ENCODE results near the gene KIF2C. TPM values are rescaled to one million over a fixed set of nuclear protein-coding genes. Genes with fewer than 3 reads are reported as not detected.
A peak's percentile ranks its signal among the peaks of the same experiment; 100 is the strongest.
"Not testable (repeated sequence)": the region's sequence is repeated elsewhere in the genome, so short reads cannot be mapped to it uniquely, and the experiment has no call there.

Gene KIF2C
- total RNA-seq, 1 experiment from 2014 or later, result 49.8 TPM

GRCh38 chr1:44790968-44791801 is 51.5 kb downstream of the KIF2C start:
- no peak for DNase-seq (ENCODE audit: extremely low read depth, low read depth)

GRCh38 chr1:44792736-44793502 is 53.3 kb downstream of the KIF2C start:
- no peak for DNase-seq (ENCODE audit: extremely low read depth, low read depth)

- not testable (repeated sequence) for DNase-seq (ENCODE audit: extremely low read depth, low read depth)
Measured at GRCh38 chr1:44797886-44798285, 58.2 kb downstream of the KIF2C start.

- DNase-seq (ENCODE audit: extremely low read depth, low read depth), result no peak
Measured at GRCh38 chr1:44798481-44799365, 59.1 kb downstream of the KIF2C start.

GRCh38 chr1:44799770-44800584 is 60.3 kb downstream of the KIF2C start, which contains the start of gene PLK3:
PLK3 (plus strand) TSS chr1:44800377; CDS start chr1:44800464, 87 bp downstream.
- peak; percentile 93 for DNase-seq (ENCODE audit: extremely low read depth, low read depth)

- no peak for DNase-seq (ENCODE audit: extremely low read depth, low read depth)
Measured at GRCh38 chr1:44801491-44802305, 62.1 kb downstream of the KIF2C start.

- DNase-seq (ENCODE audit: extremely low read depth, low read depth), result no peak
Measured at GRCh38 chr1:44802306-44803061, 62.8 kb downstream of the KIF2C start.

GRCh38 chr1:44803062-44803311 is 63.4 kb downstream of the KIF2C start:
- no peak for DNase-seq (ENCODE audit: extremely low read depth, low read depth)

GRCh38 chr1:44803312-44804095 is 63.9 kb downstream of the KIF2C start:
- DNase-seq (ENCODE audit: extremely low read depth, low read depth), result no peak

GRCh38 chr1:44805311-44806024 is 65.8 kb downstream of the KIF2C start:
- no peak for DNase-seq (ENCODE audit: extremely low read depth, low read depth)

- no peak for DNase-seq (ENCODE audit: extremely low read depth, low read depth)
Measured at GRCh38 chr1:44806025-44806703, 66.5 kb downstream of the KIF2C start.

- no peak for DNase-seq (ENCODE audit: extremely low read depth, low read depth)
Measured at GRCh38 chr1:44806704-44807363, 67.2 kb downstream of the KIF2C start, which contains the start of gene DYNLT4. DYNLT4 (minus strand) TSS chr1:44807351; CDS start chr1:44806668, 683 bp downstream.

- DNase-seq (ENCODE audit: extremely low read depth, low read depth), result peak; percentile 94
Measured at GRCh38 chr1:44807364-44808062, 67.9 kb downstream of the KIF2C start.

GRCh38 chr1:44808063-44808937 is 68.7 kb downstream of the KIF2C start, which contains the start of gene BTBD19:
BTBD19 (plus strand) TSS chr1:44808523; CDS start chr1:44808821, 298 bp downstream.
- no peak for DNase-seq (ENCODE audit: extremely low read depth, low read depth)
